AG04450 (cell line): ENCODE results near the gene COX20. TPM values are rescaled to one million over a fixed set of nuclear protein-coding genes. Genes with fewer than 3 reads are reported as not detected.

ENCODE experiments used
- CTCF ChIA-PET: fragments of 300-600, 350-600 bp; formaldehyde crosslinking; extraction: SDS; loops from one replicate; lab custom pipeline; 2022; ENCODE audit warnings: antibody characterized with exemption, inconsistent platforms; lab: Charles Lee
- POLR2A ChIA-PET: fragments of 350-600 bp; formaldehyde crosslinking; extraction: SDS; loops from one replicate; lab custom pipeline; 2021; ENCODE audit warnings: antibody characterized with exemption, inconsistent platforms; lab: Yijun Ruan, JAX
- DNase-seq: peaks from one replicate; pipeline ENCODE4 v3.0.0-alpha.2; 2011; ENCODE audit warnings: low read depth, low spot score
- H3K27ac ChIP-seq: one replicate; pipeline ENCODE4 v1.5.1; 2012; ENCODE audit warnings: low read depth, low read length, control low read depth
- H3K27me3 ChIP-seq: one replicate; pipeline ENCODE4 v1.6.0; 2012; ENCODE audit warnings: low read length; ENCODE audit not compliant: control insufficient read depth, insufficient read depth
- H3K4me3 ChIP-seq: 2 replicates; pipeline ENCODE4 v1.5.1; 2011; ENCODE audit warnings: mild to moderate bottlenecking, low read depth, low read length, control low read depth
- H3K9me3 ChIP-seq: 2 replicates; pipeline ENCODE4 v1.5.1; 2012; ENCODE audit warnings: low read length; ENCODE audit not compliant: control insufficient read depth, insufficient read depth
- CTCF ChIP-seq: IDR thresholded peaks from 2 replicates; pipeline ENCODE4 v1.5.1; 2011; ENCODE audit warnings: low read depth, low read length, control low read depth, inconsistent platforms
- polyA plus RNA-seq: library from polyadenylated mRNA; depleted of rRNA; stranded (reverse); fragments of >200 nt; gene quantifications from 2 replicates; pipeline ENCODE4 v1.2.3, GENCODE V29; 2011; rRNA removed

COX20 gene
- polyA plus RNA-seq, 1 experiment, result 45.8 TPM

DNA sequence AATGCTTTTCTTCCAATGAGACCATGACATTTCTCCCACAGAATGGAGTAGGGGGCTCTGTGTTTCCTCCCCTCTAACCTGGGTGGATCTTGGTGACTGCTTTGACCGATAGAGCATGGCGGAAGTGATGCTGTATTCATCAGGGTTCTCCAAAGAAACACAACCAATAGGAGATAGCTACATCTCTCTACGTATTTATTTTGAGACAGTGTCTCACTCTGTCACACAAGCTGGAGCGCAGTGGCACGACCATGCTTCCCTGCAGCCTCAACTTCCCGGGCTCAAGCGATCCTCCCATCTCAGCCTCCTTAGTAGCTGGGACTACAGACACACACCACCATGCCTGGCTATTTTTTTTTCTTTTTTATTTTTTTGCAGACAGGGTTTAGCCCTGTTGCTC, 58.4 kb downstream of the COX20 start:
- H3K27me3 ChIP-seq, result no peaks in the 10 kb centered on the region
- DNase-seq, result no peak
- ChIA-PET POLR2A (no interaction called here), CTCF (interaction anchor here (2.0 kb wide), 1 partner anchor 149 kb away, joined by 9 read pairs; no protein-coding TSS in a partner anchor)
- no peak overlapping the region for H3K4me3 ChIP-seq
- no peaks in the 10 kb centered on the region for H3K9me3 ChIP-seq
- no peak for TF ChIP-seq CTCF
- no peak overlapping the region for H3K27ac ChIP-seq

Other genes with a start within 250 kb of the COX20 start
- gene DESI2, start 182.5 kb upstream of the COX20 start, polyA plus RNA-seq, result 44.9 and 60.2 TPM in 2 replicates
- 205 and 262 TPM in 2 replicates for gene HNRNPU, start 28.9 kb downstream of the COX20 start, polyA plus RNA-seq